ENCODE data around the gene SLC66A2. TPM values are rescaled to one million over a fixed set of nuclear protein-coding genes. Genes with fewer than 3 reads are reported as not detected.

SLC66A2 gene
- total RNA-seq, 4 donors from 2014 or later, result 69.4 to 176 (median 103) TPM

- ATAC-seq (ENCODE audit: low FRiP score) (no peak), DNase-seq (ENCODE audit: low spot score) (no peak)
- no peak for TF ChIP-seq CTCF (IDR thresholded peaks at IDR 0.05)
These were observed 51.6 kb downstream of the SLC66A2 start for GRCh38 chr18:79899609-79900445.

- ATAC-seq (ENCODE audit: low FRiP score), result no peak
- TF ChIP-seq CTCF (IDR thresholded peaks at IDR 0.05), result no peak
These were observed 52.4 kb downstream of the SLC66A2 start for GRCh38 chr18:79898952-79899608.

GRCh38 chr18:79897940-79898625, 53.4 kb downstream of the SLC66A2 start:
- ATAC-seq (ENCODE audit: low FRiP score) (no peak), DNase-seq (ENCODE audit: low spot score) (no peak)
- TF ChIP-seq CTCF (IDR thresholded peaks at IDR 0.05), result no peak

More at GRCh38 chr18:79898952-79899608, 52.4 kb downstream of the SLC66A2 start:
- DNase-seq (ENCODE audit: low spot score), result no peak

GRCh38 chr18:79896738-79897137, 54.7 kb downstream of the SLC66A2 start:
- DNase-seq (ENCODE audit: low spot score), result no peak
- ATAC-seq (ENCODE audit: low FRiP score), result no peak
- no peak for TF ChIP-seq CTCF (IDR thresholded peaks at IDR 0.05)

- TF ChIP-seq CTCF (IDR thresholded peaks at IDR 0.05), result no peak
- DNase-seq (ENCODE audit: low spot score) (no peak), ATAC-seq (ENCODE audit: low FRiP score) (no peak)
These were observed 60.8 kb downstream of the SLC66A2 start for GRCh38 chr18:79890674-79891073.

GRCh38 chr18:79889569-79889968, 61.9 kb downstream of the SLC66A2 start:
- no peak for TF ChIP-seq CTCF (IDR thresholded peaks at IDR 0.05)
- DNase-seq (ENCODE audit: low spot score) (no peak), ATAC-seq (ENCODE audit: low FRiP score) (no peak)

Data from omental fat pad (tissue), 4 donors.